MG63 (cell line): Measurements from ENCODE around the gene DOCK10. TPM values are rescaled to one million over a fixed set of nuclear protein-coding genes. Genes with fewer than 3 reads are reported as not detected.

Experiments used
- DNase-seq: peaks from one replicate; pipeline ENCODE4 v3.0.0-alpha.2; 2020
- H3K27me3 ChIP-seq: fragments of 250-450 bp; sonication (Bioruptor Pico); 2 replicates; pipeline ENCODE4 v1.5.1; 2020; ENCODE audit warnings: mild to moderate bottlenecking, moderate library complexity
- H3K36me3 ChIP-seq: fragments of 250-450 bp; sonication (Bioruptor Pico); 2 replicates; pipeline ENCODE4 v1.5.1; 2020; ENCODE audit warnings: mild to moderate bottlenecking, moderate library complexity
- H3K4me3 ChIP-seq: fragments of 250-450 bp; sonication (Bioruptor Pico); 2 replicates; pipeline ENCODE4 v1.5.1; 2020; ENCODE audit warnings: mild to moderate bottlenecking, moderate library complexity
- H3K9me3 ChIP-seq: fragments of 250-450 bp; sonication (Bioruptor Pico); 2 replicates; pipeline ENCODE4 v1.5.1; 2020; ENCODE audit warnings: mild to moderate bottlenecking, moderate library complexity
- total RNA-seq: library from RNA; depleted of rRNA; stranded (reverse); fragments of >200 nt; shearing (Covaris generic); gene quantifications from 2 replicates; pipeline ENCODE4 v1.2.3, GENCODE V29; 2014; ENCODE audit warnings: low replicate concordance

Gene DOCK10
- total RNA-seq, 1 experiment from 2014 or later, result 10.1 TPM

- H3K27me3 ChIP-seq, result no peaks in the 10 kb centered on the region
- DNase-seq, result no peak
- H3K36me3 ChIP-seq, result peaks cover 24% of the 10 kb centered on the region
- no peak overlapping the region for H3K4me3 ChIP-seq
- H3K9me3 ChIP-seq, result no peaks in the 10 kb centered on the region; the same call in 1 of the 2 replicates
Observed at GRCh38 chr2:224870341-224870740, 171.9 kb downstream of the DOCK10 start.

DNA sequence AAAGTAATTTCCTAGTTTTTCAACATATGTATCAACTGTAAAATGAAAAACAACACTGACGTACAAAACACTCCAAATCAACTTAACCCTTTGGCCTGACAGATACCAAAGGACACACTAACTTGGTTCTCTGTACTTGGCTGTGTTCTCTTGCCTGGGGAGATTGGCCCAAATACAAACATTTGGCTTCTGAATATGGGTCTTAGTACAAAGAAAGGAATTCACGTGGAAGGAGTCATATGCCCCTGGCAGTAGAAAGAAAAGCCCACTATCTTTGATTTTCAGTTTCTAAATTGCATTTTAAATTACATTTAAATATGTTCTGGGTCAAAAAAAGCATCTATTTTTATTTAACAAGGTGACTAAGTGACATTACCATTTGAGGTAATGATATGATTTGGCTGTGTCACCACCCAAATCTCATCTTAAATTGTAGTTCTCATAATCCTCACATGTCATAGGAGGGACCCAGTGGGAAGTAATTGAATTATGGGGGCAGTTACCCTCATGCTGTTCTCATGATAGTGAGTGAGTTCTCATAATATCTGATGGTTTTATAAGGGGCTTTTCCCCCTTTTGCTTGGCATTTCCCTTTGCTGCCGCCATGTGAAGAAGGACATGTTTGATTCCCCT is 172.6 kb downstream of the DOCK10 start:
- peak; percentile 64 for DNase-seq
- H3K4me3 ChIP-seq, result no peak overlapping the region
- no peaks in the 10 kb centered on the region; the same call in 1 of the 2 replicates for H3K9me3 ChIP-seq
- H3K27me3 ChIP-seq, result no peaks in the 10 kb centered on the region
- peaks cover 18% of the 10 kb centered on the region for H3K36me3 ChIP-seq

GRCh38 chr2:224865016-224865415 is 177.3 kb downstream of the DOCK10 start:
- H3K4me3 ChIP-seq, result no peak overlapping the region
- no peaks in the 10 kb centered on the region for H3K9me3 ChIP-seq
- no peak for DNase-seq
- H3K27me3 ChIP-seq, result no peaks in the 10 kb centered on the region
- peaks cover under 1% of the 10 kb centered on the region for H3K36me3 ChIP-seq

GRCh38 chr2:224861266-224861665 is 181.0 kb downstream of the DOCK10 start:
- H3K36me3 ChIP-seq, result no peaks in the 10 kb centered on the region; the same call in 1 of the 2 replicates
- H3K4me3 ChIP-seq, result no peak overlapping the region
- DNase-seq, result no peak
- no peaks in the 10 kb centered on the region for H3K27me3 ChIP-seq
- no peaks in the 10 kb centered on the region for H3K9me3 ChIP-seq

DNA sequence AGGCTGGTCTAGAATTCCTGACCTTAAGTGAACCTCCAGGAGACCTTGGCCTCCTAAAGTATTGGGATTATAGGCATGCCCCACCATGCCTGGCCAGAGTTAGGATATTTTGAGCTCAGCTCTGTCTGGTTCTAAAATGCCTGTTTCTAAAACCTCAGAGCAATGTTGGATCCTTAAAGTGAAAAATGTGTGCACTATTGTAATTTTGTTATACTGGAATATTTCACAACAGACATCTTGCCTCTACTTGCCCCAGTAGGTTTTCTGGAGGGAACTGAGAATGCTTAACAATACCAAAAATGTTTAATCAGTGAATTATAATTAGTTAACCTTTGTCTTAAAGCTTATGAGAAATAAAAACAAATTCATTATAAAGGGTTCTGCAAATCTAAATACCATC is 181.5 kb downstream of the DOCK10 start:
- Histone ChIP-seq H3K9me3 (no peaks in the 10 kb centered on the region), H3K27me3 (no peaks in the 10 kb centered on the region), H3K4me3 (no peak overlapping the region), H3K36me3 (no peaks in the 10 kb centered on the region; the same call in 1 of the 2 replicates)
- DNase-seq, result no peak

GRCh38 chr2:224851811-224852210 is 190.5 kb downstream of the DOCK10 start:
- no peak for DNase-seq
- Histone ChIP-seq H3K9me3 (no peaks in the 10 kb centered on the region), H3K36me3 (peaks cover 8% of the 10 kb centered on the region), H3K27me3 (no peaks in the 10 kb centered on the region), H3K4me3 (no peak overlapping the region)

- H3K9me3 ChIP-seq, result no peaks in the 10 kb centered on the region
- no peak for DNase-seq
- no peak overlapping the region for H3K4me3 ChIP-seq
- peaks cover 9% of the 10 kb centered on the region for H3K36me3 ChIP-seq
- H3K27me3 ChIP-seq, result no peaks in the 10 kb centered on the region
Observed at GRCh38 chr2:224850081-224850480, 192.2 kb downstream of the DOCK10 start.

- Histone ChIP-seq H3K27me3 (no peaks in the 10 kb centered on the region), H3K4me3 (no peak overlapping the region), H3K36me3 (peaks cover 11% of the 10 kb centered on the region), H3K9me3 (no peaks in the 10 kb centered on the region)
- no peak for DNase-seq
Observed at GRCh38 chr2:224849264-224849663, 193.0 kb downstream of the DOCK10 start.

GRCh38 chr2:224847961-224848850 is 194.1 kb downstream of the DOCK10 start:
- peak; percentile 84 for DNase-seq
- Histone ChIP-seq H3K27me3 (no peaks in the 10 kb centered on the region), H3K9me3 (no peaks in the 10 kb centered on the region), H3K36me3 (peaks cover 11% of the 10 kb centered on the region), H3K4me3 (no peak overlapping the region)

GRCh38 chr2:224847381-224847780 is 194.9 kb downstream of the DOCK10 start:
- H3K4me3 ChIP-seq, result no peak overlapping the region
- H3K36me3 ChIP-seq, result peaks cover 11% of the 10 kb centered on the region
- no peaks in the 10 kb centered on the region for H3K9me3 ChIP-seq
- no peak for DNase-seq
- H3K27me3 ChIP-seq, result no peaks in the 10 kb centered on the region

- Histone ChIP-seq H3K9me3 (no peaks in the 10 kb centered on the region), H3K4me3 (no peak overlapping the region)
- DNase-seq, result no peak
Observed at GRCh38 chr2:224846686-224847085, 195.6 kb downstream of the DOCK10 start.

GRCh38 chr2:224846161-224846560 is 196.1 kb downstream of the DOCK10 start:
- H3K36me3 ChIP-seq, result peaks cover 9% of the 10 kb centered on the region

More at GRCh38 chr2:224846686-224847085, 195.6 kb downstream of the DOCK10 start:
- Histone ChIP-seq H3K36me3 (peaks cover 11% of the 10 kb centered on the region), H3K27me3 (no peaks in the 10 kb centered on the region)

GRCh38 chr2:224843141-224843540 is 199.1 kb downstream of the DOCK10 start:
- Histone ChIP-seq H3K4me3 (no peak overlapping the region), H3K9me3 (no peaks in the 10 kb centered on the region), H3K27me3 (no peaks in the 10 kb centered on the region), H3K36me3 (peaks cover 11% of the 10 kb centered on the region)
- DNase-seq, result no peak

More at GRCh38 chr2:224846161-224846560, 196.1 kb downstream of the DOCK10 start:
- DNase-seq, result no peak
- Histone ChIP-seq H3K27me3 (no peaks in the 10 kb centered on the region), H3K4me3 (no peak overlapping the region), H3K9me3 (no peaks in the 10 kb centered on the region)

GRCh38 chr2:224841910-224842309 is 200.4 kb downstream of the DOCK10 start:
- peaks cover 10% of the 10 kb centered on the region for H3K36me3 ChIP-seq
- no peak for DNase-seq
- H3K9me3 ChIP-seq, result no peaks in the 10 kb centered on the region
- H3K4me3 ChIP-seq, result no peak overlapping the region
- H3K27me3 ChIP-seq, result no peaks in the 10 kb centered on the region

GRCh38 chr2:224838335-224838734 is 203.9 kb downstream of the DOCK10 start:
- Histone ChIP-seq H3K27me3 (no peaks in the 10 kb centered on the region), H3K4me3 (no peak overlapping the region), H3K36me3 (peaks cover 6% of the 10 kb centered on the region), H3K9me3 (no peaks in the 10 kb centered on the region)
- DNase-seq, result peak; percentile 47

DNA sequence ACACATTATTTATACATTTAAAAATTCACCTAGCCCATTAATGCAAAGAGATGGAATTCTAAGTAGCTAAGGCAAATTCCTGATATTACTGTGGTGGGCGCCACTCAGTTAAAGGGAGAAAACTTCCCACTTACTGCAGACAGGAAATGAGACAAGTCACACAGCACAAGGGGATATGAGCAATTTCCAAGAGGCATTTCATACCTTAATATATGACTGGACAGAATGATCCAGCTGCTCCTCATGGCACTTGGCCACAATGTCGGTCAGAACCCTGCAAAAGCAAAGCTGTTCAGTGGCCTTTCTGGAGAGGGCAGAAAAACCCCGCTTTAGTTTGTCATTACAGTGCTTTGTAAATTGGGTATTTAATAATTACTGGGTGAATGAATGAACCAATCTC is 204.7 kb downstream of the DOCK10 start:
- DNase-seq, result peak; percentile 89
- Histone ChIP-seq H3K9me3 (no peaks in the 10 kb centered on the region), H3K4me3 (no peak overlapping the region), H3K27me3 (no peaks in the 10 kb centered on the region), H3K36me3 (peaks cover 6% of the 10 kb centered on the region)

- Histone ChIP-seq H3K36me3 (peaks cover 6% of the 10 kb centered on the region), H3K4me3 (no peak overlapping the region)
Observed at GRCh38 chr2:224837066-224837465, 205.2 kb downstream of the DOCK10 start.

More at GRCh38 chr2:224837066-224837465, 205.2 kb downstream of the DOCK10 start:
- Histone ChIP-seq H3K27me3 (no peaks in the 10 kb centered on the region), H3K9me3 (no peaks in the 10 kb centered on the region)
- no peak for DNase-seq
